ENCODE results near the gene RPF1. TPM values are rescaled to one million over a fixed set of nuclear protein-coding genes. Genes with fewer than 3 reads are reported as not detected.

The RPF1 gene
- total RNA-seq, 1 donor from 2014 or later, result 41.8 TPM

- intact Hi-C loops (cut with micrococcal nuclease), result no loop called here
These were observed 9.0 kb downstream of the RPF1 start for GRCh38 chr1:84488107-84488506.

GRCh38 chr1:84489766-84490165, 10.7 kb downstream of the RPF1 start:
- intact Hi-C loops (cut with micrococcal nuclease), result no loop called here

GRCh38 chr1:84492726-84493125, 13.7 kb downstream of the RPF1 start:
- intact Hi-C loops (cut with micrococcal nuclease), result no loop called here

GRCh38 chr1:84493747-84494146, 14.7 kb downstream of the RPF1 start:
- intact Hi-C loops (cut with micrococcal nuclease), result no loop called here

- intact Hi-C loops (cut with micrococcal nuclease), result no loop called here
These were observed 17.4 kb downstream of the RPF1 start for GRCh38 chr1:84496498-84496897.

- intact Hi-C loops (cut with micrococcal nuclease), result no loop called here
These were observed 18.7 kb downstream of the RPF1 start for GRCh38 chr1:84497631-84498275.

GRCh38 chr1:84502927-84503326, 23.9 kb downstream of the RPF1 start:
- intact Hi-C loops (cut with micrococcal nuclease), result loop anchor here (10.0 kb wide), 2 partner anchors 562 to 998 kb away; a partner anchor contains a TSS

- intact Hi-C loops (cut with micrococcal nuclease), result loop anchor here (2.0 to 10.0 kb wide), 4 partner anchors 428 to 1000 kb away; a partner anchor contains a TSS
These were observed 25.8 kb downstream of the RPF1 start for GRCh38 chr1:84504580-84505492.

GRCh38 chr1:84505493-84506001, 26.5 kb downstream of the RPF1 start:
- intact Hi-C loops (cut with micrococcal nuclease), result loop anchor here (1.0 to 10.0 kb wide), 20 partner anchors 26 to 1203 kb away; partner anchors contain the start of genes BCL10, C1orf52, CTBS and PRKACB

- intact Hi-C loops (cut with micrococcal nuclease), result loop anchor here (1.0 to 10.0 kb wide), 19 partner anchors 27 to 1203 kb away; partner anchors contain the start of genes BCL10, C1orf52, CTBS and PRKACB
These were observed 27.1 kb downstream of the RPF1 start, which contains the start of the genes GNG5 and SPATA1 for GRCh38 chr1:84506002-84506728. Gene GNG5, minus strand, starts transcription at chr1:84506581. Its CDS starts 490 bp downstream, at chr1:84506091. Gene SPATA1, plus strand, starts transcription at chr1:84506386. Its CDS starts 9,974 bp downstream, at chr1:84516360.

- intact Hi-C loops (cut with micrococcal nuclease), result loop anchor here (1.0 to 10.0 kb wide), 19 partner anchors 28 to 1202 kb away; partner anchors contain the start of genes BCL10, C1orf52, CTBS and PRKACB
These were observed 27.8 kb downstream of the RPF1 start for GRCh38 chr1:84506729-84507453.

GRCh38 chr1:84507887-84508286, 28.8 kb downstream of the RPF1 start:
- intact Hi-C loops (cut with micrococcal nuclease), result loop anchor here (2.0 to 10.0 kb wide), 6 partner anchors 431 to 1201 kb away; partner anchors contain the start of genes TTLL7 and ZNHIT6

GRCh38 chr1:84508510-84508909, 29.4 kb downstream of the RPF1 start:
- intact Hi-C loops (cut with micrococcal nuclease), result loop anchor here (5.0 to 10.0 kb wide), 3 partner anchors 431 to 1004 kb away; a partner anchor contains a TSS

GRCh38 chr1:84509029-84509428, 30.0 kb downstream of the RPF1 start:
- intact Hi-C loops (cut with micrococcal nuclease), result loop anchor here (5.0 to 10.0 kb wide), 3 partner anchors 432 to 1004 kb away; a partner anchor contains a TSS

GRCh38 chr1:84510165-84510564, 31.1 kb downstream of the RPF1 start:
- intact Hi-C loops (cut with micrococcal nuclease), result no loop called here

GRCh38 chr1:84510668-84511067, 31.6 kb downstream of the RPF1 start:
- intact Hi-C loops (cut with micrococcal nuclease), result no loop called here

- intact Hi-C loops (cut with micrococcal nuclease), result no loop called here
These were observed 45.5 kb downstream of the RPF1 start for GRCh38 chr1:84524590-84524989.

GRCh38 chr1:84525779-84526178, 46.7 kb downstream of the RPF1 start:
- intact Hi-C loops (cut with micrococcal nuclease), result no loop called here

- intact Hi-C loops (cut with micrococcal nuclease), result loop anchor here (1.0 to 2.0 kb wide), 2 partner anchors 32 to 34 kb away; partner anchors contain the start of genes GNG5 and SPATA1
These were observed 59.5 kb downstream of the RPF1 start for GRCh38 chr1:84538599-84538998.

GRCh38 chr1:84539972-84540371, 60.9 kb downstream of the RPF1 start:
- intact Hi-C loops (cut with micrococcal nuclease), result loop anchor here (1.0 to 10.0 kb wide), 3 partner anchors 33 to 605 kb away; no protein-coding TSS in a partner anchor
